GM12801 (cell line): ENCODE results near the gene HRH1.

ENCODE experiments used
- CTCF ChIP-seq: IDR thresholded peaks from one replicate; pipeline ENCODE4 v1.5.1; 2011; ENCODE audit warnings: control low read depth; ENCODE audit not compliant: insufficient read length; ENCODE audit errors: extremely low read depth

HRH1 gene

DNA sequence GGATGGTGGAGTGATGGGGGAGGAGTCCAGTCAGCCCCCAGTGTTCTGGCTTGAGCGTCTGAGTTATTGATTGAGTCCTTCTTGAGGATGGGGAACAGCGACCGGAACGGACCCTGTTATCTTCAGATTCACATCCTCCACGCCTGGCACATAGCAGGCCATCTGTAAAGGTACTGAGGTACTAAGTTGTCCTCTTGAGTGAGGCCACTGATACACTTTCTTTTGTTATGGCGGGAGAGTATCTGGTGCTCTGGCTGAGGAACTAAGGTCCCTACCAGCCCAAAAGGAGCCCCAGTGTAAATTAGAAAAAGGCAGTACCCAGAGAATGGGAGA, 16.7 kb upstream of the HRH1 start:
- no peak for TF ChIP-seq CTCF

- TF ChIP-seq CTCF, result no peak
These were observed 15.9 kb upstream of the HRH1 start for GRCh38 chr3:11138371-11138770.

DNA sequence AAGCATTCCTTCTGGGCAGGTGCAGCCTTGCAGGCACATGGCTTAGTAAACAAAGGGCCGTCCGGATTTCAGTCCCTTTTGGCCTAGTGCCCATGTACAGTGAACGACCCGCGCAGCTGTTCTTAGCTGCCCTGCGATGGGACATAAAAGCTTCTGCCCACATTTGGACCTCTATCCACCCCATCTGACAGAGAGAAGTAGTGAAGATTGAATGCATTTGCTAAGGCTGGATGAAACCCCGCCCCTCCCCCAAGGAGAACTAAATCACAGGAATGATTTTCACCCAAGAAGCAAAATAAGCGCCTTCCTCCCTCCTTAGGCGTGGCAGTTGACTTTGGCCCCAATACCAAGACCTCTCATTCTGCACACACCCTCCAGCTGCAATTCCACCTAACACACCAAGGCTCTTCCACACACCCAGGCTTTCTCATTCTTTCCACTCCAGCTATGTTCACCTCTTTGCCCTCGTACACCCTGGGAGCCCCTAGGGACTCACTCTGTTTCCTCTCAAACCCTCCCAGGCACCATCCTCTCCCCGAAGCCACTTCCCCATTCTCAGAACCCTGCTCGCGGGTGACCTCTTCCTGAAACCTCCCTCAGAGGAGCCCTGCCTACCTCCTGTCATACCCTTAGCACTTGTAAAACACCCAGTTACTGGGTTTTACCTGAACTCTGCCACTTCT, 14.1 kb upstream of the HRH1 start:
- TF ChIP-seq CTCF, result no peak

GRCh38 chr3:11140713-11141104, 13.6 kb upstream of the HRH1 start:
- no peak for TF ChIP-seq CTCF

GRCh38 chr3:11143476-11143875, 10.8 kb upstream of the HRH1 start:
- no peak for TF ChIP-seq CTCF

DNA sequence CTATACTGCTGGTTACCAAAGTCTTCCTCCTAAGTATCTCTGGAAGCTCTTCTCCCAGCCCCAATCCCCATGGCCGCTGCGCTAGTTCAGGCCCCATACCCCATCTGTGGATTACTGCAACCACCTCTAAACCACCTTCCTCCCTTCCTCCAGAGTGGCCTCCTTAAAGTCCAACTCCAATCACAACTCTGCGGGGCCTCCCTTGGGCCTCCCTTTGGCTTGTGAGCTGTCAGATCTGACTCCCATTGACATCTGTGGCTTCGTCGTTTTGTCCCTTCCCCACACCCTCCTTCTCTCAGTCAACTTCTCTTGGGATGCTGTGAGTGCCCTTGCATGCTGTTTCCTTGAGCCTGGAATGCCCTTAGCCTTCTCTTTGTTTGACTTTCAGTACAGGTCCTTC, 9.3 kb upstream of the HRH1 start:
- no peak for TF ChIP-seq CTCF

GRCh38 chr3:11145888-11146287, 8.4 kb upstream of the HRH1 start:
- TF ChIP-seq CTCF, result no peak
